GM18505 (cell line): ENCODE results near the gene KLHL18.

Experiments
- ATAC-seq: cut with Tn5 transposase; IDR thresholded peaks from one replicate; pipeline ENCODE4 v1.9.1; 2021; ENCODE audit not compliant: unreplicated experiment
- POLR2A ChIP-seq: IDR thresholded peaks from 4 replicates; pipeline ENCODE4 v1.6.1; 2011; ENCODE audit warnings: borderline replicate concordance; ENCODE audit not compliant: insufficient read depth, insufficient read length; ENCODE audit errors: extremely low read depth

KLHL18 gene

DNA sequence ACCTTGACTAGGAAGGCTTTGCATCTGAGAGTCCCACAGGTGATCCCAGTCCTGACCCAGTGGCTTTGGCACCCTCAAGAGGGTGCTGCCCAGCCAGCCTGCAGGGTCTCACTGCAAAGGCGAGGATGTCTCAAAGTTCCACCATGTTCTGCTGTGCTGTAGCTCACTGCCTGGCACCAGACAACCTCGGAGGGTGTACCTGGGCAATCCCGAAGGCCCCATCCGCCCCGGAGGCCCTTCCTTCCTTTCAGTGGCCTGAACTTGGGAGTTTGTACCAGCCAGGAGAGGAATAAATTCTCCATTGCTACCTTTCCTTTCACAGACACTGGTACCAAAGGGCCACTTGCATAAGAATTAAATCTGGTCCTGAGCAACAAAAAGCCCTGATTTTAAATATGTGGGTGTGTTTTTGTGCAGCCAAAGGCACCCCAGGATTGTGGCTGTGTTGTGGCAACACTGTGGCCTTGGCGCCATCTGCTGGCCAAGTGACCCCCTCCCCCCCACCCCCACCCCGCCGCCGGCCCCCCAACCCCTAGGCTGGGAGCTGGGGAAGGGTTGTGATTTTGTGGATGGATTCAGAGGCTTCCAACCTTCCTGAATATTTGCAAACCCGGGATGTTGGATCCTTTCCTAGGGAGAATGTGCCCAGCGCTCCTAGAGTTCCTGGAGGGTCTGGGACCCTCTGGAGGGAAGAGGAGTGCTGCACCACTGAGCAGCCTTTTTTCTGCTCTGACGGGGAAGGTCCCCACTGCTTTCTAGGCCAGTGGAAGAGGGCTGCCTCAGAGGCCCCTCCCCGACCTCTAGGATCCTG is 88.3 kb downstream of the KLHL18 start:
- TF ChIP-seq POLR2A, result no peak
- no peak for ATAC-seq

GRCh38 chr3:47374587-47374986 is 91.8 kb downstream of the KLHL18 start:
- no peak for ATAC-seq
- no peak for TF ChIP-seq POLR2A

GRCh38 chr3:47376393-47376792 is 93.6 kb downstream of the KLHL18 start:
- no peak for TF ChIP-seq POLR2A
- no peak for ATAC-seq

- TF ChIP-seq POLR2A, result no peak
- no peak for ATAC-seq
Measured at GRCh38 chr3:47377186-47377585, 94.4 kb downstream of the KLHL18 start.

DNA sequence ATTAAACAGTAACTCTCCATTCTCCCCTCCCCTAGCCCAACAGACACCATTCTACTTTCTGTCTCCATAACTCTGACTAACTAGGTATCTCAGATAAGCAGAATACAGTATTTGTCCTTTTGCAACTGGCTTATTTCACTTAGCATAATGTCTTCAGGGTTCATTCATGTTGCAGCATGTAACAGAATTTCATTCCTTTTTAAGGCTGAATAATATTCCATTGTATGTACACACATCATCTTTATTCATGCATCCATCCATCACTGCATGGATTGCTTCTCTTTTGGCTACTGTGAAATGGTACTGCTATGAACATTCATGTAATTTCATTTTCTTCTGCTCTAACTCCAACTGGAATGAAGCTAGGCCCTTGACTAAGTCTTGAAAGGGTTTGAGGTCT is 96.1 kb downstream of the KLHL18 start:
- TF ChIP-seq POLR2A, result no peak
- ATAC-seq, result no peak

DNA sequence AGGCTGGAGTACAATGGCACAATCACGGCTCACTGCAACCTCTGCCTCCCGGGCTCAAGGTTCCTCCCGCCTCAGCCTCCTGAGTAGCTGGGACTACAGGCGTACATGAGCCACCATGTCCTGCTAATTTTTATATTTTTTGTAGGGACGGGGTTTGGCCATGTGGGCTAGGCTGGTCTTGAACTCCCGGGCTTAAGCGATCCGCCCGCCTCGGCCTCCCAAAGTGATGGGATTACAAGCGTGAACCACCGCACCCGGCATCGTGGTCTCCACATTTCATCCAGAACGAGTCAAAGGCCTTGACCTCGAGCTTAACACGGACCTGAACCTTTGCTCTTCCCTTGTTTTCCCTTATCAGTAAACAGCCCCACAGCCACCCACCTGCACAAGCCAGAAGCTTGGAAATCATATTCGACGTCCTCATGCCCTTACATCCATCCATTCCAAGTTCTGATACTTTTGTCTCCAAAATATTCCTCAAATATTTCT is 96.7 kb downstream of the KLHL18 start:
- no peak for TF ChIP-seq POLR2A
- no peak for ATAC-seq

- no peak for ATAC-seq
- no peak for TF ChIP-seq POLR2A
Measured at GRCh38 chr3:47380026-47380600, 97.4 kb downstream of the KLHL18 start.

DNA sequence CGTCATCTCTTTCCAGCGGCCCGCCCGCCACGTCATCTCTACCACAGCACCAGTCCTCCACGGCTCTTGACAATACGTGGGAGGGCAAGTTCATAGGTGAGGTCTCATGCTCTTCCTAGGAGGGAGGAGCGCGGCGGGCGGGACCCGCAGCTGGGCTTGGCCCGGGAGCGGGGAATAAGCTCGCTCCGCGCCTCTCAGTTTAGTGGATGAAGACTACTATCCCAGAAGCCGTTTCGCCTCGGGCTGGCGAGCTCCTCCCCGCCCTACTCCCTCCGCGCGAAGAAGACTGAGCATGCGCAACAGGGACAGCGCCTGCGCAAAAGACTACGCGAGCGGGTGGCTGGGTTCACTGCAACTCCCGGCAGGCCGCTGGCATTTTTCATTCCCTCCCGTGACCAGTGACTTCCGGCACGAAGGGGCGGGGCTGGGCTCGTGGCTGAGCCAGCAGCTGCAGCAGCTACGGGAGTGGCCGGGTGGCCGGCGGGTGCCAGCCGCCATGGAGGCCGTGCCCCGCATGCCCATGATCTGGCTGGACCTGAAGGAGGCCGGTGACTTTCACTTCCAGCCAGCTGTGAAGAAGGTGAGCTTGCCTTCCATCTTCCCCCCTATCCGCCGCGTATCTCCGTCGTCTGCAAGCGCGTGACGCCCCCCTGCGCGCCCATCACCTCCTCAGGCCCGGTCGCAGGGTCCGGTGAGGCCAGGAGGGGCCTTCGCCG is 98.0 kb downstream of the KLHL18 start, which contains the start of gene PTPN23:
TSS of gene PTPN23 (plus strand) at position 421 of the 716 bp plus-strand sequence. CDS start at position 497, 76 bp downstream.
- peak; percentile 70 for ATAC-seq
- peak; percentile 96 for TF ChIP-seq POLR2A

DNA sequence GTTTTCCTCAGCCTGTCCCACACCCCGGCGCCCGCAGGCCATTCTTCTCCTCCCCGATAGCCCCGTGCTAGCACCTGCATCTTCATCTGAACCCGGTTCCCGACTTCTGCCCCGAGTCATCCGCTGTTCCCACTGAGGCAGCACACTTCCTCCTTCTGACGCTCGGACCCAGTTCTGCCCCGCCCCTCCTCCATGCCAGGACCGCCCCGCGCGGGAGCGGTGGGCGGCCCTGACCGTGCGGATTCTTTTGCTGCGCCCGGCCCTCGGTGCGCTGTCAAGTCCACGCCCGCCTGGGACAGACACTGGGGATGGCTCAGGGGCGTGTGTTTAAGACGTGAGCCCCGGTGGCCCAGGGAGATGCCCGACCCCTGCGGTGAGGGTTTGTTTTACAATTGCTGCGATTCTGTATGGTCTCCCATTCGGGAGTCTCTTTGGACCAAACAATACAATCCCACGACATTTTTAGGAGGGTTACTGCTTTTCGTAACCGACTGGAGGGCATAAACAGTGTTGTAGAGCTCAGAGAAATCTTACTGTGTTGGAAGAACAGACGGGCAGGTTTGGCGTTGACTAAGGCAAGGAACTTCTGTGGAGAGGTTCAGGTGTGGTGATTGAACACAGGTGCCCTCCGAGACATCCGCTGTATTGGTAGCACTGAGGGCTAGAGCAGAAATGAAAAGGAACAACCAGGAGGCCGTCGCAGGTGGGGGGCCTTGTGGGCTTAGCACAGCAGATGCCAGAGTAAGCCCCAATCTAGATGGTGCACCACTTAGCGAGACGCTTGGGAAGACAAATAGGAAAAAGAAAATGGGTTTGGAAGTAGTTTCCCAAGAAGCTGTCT is 98.8 kb downstream of the KLHL18 start:
- peak; percentile 83 for TF ChIP-seq POLR2A
- peak; percentile 57 for ATAC-seq

- no peak for TF ChIP-seq POLR2A
- ATAC-seq, result no peak
Measured at GRCh38 chr3:47384425-47384824, 101.7 kb downstream of the KLHL18 start.

DNA sequence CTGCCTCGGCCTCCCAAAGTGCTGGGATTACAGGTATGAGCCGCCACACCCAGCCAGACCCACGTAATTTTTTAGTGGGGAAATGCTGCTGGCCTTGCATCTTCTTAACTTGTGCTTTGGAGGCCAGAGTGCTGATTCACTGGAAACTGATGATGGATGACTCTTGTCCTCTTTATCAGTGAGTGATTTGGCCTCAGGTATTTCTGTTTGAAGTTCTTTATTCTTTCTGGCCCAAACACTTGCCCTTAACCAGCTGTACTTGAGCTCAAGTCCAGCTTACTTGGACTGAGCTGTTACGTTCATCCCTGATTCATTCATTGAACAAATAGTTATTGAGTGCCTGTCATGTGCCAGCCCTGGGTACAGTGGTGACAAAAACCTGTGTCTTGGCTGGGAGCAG is 102.3 kb downstream of the KLHL18 start:
- ATAC-seq, result no peak
- TF ChIP-seq POLR2A, result no peak

DNA sequence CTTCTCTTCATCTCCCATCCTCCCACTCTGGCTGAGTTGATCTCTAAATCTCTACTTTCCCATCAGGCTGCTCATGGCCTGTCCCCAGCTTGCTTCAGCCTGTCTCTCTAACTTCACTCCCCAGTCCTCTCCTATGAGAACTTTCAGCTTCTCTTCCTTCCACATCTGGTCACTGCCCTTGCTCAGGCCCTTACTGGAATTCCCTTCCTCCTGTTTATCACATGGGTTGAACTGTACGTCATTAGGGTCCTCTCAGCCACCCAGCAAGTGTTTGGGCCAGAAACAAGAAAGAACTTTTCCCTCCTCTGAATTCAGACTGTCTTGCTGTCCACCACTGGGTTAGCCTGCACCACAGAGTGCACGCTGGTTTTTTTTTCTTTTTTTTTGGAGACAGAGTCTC is 103.1 kb downstream of the KLHL18 start:
- ATAC-seq, result no peak
- TF ChIP-seq POLR2A, result no peak

- ATAC-seq, result no peak
- TF ChIP-seq POLR2A, result no peak
Measured at GRCh38 chr3:47392933-47393332, 110.2 kb downstream of the KLHL18 start.
